Measurements from ENCODE around the gene ERBB4. TPM values are rescaled to one million over a fixed set of nuclear protein-coding genes. Genes with fewer than 3 reads are reported as not detected.
"Not testable (repeated sequence)": the region's sequence is repeated elsewhere in the genome, so short reads cannot be mapped to it uniquely, and the experiment has no call there.

Gene ERBB4
- total RNA-seq, 1 donor from 2014 or later, result 0.07 TPM

DNA sequence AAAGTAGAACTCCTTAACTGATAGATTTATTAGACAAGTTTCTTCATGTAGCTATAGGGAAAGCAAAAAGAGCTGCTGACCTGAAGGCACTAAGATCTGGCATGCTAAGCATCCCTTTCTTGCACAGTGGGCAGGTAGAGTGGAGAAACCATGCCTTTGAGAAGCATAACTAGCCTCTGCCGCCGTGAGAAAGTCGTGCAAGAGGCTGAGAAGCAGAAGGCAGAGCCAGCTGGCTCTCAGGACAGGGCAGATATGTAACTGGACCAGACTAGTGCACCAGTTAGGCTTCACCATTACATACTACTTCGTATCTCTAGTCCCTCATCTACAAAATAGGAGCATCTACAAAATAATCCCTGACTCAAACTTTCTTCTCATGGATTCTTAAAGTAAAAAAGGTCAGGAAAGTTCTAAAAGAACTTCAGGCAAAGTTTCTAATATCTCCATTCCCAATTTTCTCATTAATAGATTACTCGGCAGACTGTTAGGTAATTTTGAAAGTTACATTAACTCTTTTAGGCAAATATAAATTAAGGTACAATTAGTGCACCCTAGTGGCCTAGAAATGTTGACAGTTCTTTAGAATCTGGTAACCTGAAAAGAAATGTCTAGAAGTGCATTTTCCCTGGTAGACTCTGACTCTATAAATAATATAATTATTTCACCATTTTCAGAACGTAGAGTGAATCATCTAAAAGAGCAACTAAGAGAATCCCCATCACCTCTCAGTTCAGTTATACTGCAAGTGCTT is 10.3 kb downstream of the ERBB4 start:
- DNase-seq (ENCODE audit: low read depth, low spot score), result no peak

GRCh38 chr2:212526059-212526458 is 12.5 kb downstream of the ERBB4 start:
- DNase-seq (ENCODE audit: low read depth, low spot score), result no peak

DNA sequence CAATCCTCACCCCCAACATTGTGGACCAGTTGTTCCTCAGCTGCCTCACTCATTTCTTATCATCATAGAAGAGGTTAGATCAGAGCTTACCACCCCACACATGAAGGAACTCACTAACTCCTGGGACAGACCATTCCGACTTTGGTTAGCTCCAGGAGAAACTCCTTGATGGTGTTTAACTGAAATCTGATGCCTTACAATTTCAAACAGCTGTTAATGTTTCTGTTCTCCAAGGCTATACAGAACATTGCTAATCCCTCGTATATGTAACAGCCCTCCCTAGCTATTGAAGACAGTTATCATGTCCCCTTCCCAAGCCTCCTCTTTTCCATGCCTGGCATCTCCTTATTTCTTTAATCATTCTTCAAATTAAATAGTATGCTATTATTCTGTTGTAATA is 14.8 kb downstream of the ERBB4 start:
- no peak for DNase-seq (ENCODE audit: low read depth, low spot score)

- no peak for DNase-seq (ENCODE audit: low read depth, low spot score)
These were observed 18.3 kb downstream of the ERBB4 start for GRCh38 chr2:212520340-212520739.

DNA sequence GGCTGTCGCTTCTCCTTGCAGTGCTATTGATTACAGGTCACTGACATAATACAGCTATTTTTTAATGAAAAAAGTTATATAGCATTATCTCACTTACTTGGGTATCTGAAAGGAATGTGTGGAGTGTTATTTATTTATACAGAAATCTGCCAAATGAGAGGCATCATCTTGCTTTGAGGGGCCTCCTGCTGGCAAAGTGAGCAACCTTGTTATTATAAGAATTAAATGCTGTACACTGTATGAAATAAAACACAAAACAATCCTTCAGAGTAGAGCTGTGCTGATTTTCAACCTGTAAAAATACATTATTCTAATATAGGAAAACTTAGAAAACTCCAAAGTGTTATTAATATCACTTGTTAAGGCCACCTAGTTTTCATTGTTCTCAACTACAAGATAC is 20.9 kb downstream of the ERBB4 start:
- DNase-seq (ENCODE audit: low read depth, low spot score), result no peak

GRCh38 chr2:212505586-212505985 is 33.0 kb downstream of the ERBB4 start:
- no peak for DNase-seq (ENCODE audit: low read depth, low spot score)

GRCh38 chr2:212495046-212495445 is 43.6 kb downstream of the ERBB4 start:
- no peak for DNase-seq (ENCODE audit: low read depth, low spot score)

GRCh38 chr2:212494418-212495020 is 44.1 kb downstream of the ERBB4 start:
- DNase-seq (ENCODE audit: low read depth, low spot score), result no peak

DNA sequence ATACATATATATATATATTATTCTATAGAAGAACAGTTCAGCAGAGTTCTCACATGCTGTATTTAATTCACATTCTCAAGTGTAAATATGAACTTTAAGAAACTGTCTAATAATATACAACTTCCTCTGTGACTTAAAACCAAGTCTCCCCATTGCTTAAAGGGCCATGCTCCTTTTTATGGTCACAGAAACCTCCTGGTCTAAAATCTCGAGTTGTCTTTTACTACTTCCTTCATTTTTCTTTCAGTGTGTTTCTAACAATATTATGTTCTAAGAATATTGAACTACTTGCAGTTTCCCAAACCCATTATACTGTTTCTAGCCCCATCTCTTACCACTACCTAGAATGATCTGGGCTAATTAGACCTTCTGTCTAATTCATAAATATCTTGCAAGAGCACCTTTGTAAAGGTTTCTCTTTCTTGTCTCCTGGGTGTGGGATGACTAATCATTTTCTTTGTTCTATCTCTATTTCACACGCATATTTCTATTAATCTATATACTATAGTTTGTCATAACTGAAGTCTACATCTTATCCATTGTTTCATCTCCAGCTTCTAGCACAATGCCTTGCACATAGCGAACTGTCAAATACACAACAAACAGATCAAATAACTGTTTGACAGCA is 48.8 kb downstream of the ERBB4 start:
- no peak for DNase-seq (ENCODE audit: low read depth, low spot score)

DNA sequence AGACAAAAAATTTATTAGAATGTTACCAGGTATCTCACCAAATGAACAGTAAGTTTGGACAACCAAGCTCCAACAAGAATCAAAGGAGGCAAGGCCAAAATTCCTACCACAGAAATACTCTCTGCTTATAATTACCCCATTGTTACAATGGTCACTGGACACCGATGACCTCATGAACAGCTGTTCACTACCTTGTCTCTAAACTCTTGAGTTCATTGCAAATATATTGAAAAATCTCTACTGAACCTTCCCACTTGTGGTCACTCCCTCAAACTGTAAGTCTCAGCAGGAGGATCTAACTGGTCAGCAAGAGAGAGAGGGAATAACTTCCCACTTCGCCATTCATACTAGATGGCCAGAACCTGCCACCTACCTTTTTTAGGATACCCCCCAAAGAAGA is 50.0 kb downstream of the ERBB4 start:
- no peak for DNase-seq (ENCODE audit: low read depth, low spot score)

GRCh38 chr2:212484563-212485080 is 54.0 kb downstream of the ERBB4 start:
- no peak for DNase-seq (ENCODE audit: low read depth, low spot score)

GRCh38 chr2:212480447-212480846 is 58.2 kb downstream of the ERBB4 start:
- DNase-seq (ENCODE audit: low read depth, low spot score), result no peak

GRCh38 chr2:212477571-212477970 is 61.0 kb downstream of the ERBB4 start:
- no peak for DNase-seq (ENCODE audit: low read depth, low spot score)

DNA sequence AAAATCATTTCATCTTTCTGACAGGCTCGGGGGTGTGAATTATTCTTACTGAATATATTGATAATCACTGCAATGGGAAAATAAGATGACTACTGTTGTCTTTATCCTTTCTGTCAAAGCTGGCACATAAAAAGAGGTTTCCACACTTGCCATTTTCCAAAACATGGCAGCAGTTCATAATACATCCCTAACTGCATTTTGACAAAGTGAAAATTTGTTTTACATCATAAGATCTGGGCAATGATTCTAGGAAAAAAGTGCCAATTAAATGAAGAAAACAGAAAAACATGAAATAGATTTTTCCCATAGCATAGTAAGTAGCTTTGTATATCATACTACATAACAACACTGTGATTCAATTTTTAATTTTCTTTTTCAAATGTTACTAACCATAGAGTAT is 65.4 kb downstream of the ERBB4 start:
- no peak for DNase-seq (ENCODE audit: low read depth, low spot score)

DNA sequence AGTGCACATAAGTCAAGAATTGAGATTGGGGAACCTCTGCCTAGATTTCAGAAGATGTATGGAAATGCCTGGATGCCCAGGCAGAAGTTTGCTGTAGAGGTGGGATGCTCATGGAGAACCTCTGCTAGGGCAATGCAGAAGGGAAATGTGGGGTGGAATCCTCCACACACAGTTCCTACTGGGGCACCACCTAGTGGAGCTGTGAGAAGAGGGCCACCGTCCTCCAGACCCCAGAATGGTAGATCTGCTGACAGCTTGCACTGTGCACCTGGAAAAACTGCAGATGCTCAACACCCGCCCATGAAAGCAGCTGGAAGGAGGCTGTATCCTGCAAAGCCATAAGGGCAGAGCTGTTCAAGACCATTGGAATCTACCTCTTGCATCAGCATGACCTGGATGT is 71.1 kb downstream of the ERBB4 start:
- DNase-seq (ENCODE audit: low read depth, low spot score), result not testable (repeated sequence)

DNA sequence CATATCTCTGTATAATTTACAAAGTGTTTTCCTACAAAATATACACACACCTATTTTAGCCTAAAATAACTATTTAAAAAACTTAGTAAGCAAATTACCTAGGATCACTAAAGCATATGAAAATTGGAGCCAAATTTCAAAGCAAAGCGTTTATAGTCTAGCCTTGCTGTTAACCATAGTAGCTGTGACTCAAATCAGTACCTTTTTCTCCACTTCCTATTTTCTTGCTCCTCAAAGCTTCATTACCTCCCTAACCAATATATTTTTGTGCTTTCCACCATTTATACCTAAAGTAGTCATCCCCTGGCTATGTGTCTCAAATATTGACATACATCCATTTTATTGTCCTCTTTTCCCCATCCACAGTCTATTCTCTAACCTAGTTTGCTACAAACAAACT is 73.1 kb downstream of the ERBB4 start:
- DNase-seq (ENCODE audit: low read depth, low spot score), result no peak

- not testable (repeated sequence) for DNase-seq (ENCODE audit: low read depth, low spot score)
These were observed 76.9 kb downstream of the ERBB4 start for GRCh38 chr2:212461708-212462107.

- DNase-seq (ENCODE audit: low read depth, low spot score), result no peak
These were observed 84.5 kb downstream of the ERBB4 start for GRCh38 chr2:212454149-212454548.

DNA sequence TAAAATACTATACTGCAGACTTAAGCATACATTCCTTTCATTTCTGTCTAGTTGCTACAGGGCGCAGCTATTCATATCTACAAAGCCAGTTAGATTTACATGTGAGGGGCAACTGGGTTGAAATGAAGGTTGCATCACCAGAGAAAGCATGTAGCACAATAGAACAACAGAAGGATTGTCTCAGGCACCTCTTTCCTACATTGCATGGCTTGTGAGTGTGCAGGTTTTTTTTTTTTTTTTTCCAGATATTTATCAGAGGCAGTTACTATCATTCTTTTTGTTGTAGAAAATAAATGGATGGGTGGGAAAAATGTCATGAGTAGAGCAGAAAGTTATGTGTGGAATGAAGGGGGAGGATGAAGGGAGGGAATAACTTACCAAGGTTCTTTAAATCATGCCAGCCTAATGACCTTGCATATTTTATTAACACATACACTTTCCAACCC is 86.8 kb downstream of the ERBB4 start:
- DNase-seq (ENCODE audit: low read depth, low spot score), result no peak

- no peak for DNase-seq (ENCODE audit: low read depth, low spot score)
These were observed 89.9 kb downstream of the ERBB4 start for GRCh38 chr2:212448698-212449097.

- no peak for DNase-seq (ENCODE audit: low read depth, low spot score)
These were observed 96.8 kb downstream of the ERBB4 start for GRCh38 chr2:212441821-212442220.

DNA sequence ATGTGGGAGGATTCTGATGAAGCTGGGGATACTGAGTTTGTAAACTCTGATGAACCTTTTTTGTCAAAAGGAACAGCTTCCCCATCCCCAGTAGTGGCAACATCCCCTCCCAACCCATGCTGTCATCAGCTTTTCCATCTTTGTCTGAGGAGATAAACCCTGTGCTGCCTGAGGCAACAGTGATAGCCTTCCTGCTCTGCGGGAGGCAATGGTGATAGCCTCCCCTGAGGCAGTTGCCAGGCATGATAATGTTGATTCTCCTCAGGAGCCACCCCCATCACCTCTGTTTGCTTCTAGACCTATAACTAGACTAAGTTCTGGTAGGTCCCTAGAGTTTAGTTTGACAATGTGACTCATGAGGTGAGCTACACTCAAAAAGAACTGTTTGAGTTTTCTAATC is 97.5 kb downstream of the ERBB4 start:
- no peak for DNase-seq (ENCODE audit: low read depth, low spot score)
